Activated CD4-positive, CD25-positive, alpha-beta regulatory T cell (primary cell): ENCODE measurements around the gene BTC.
"Not testable (repeated sequence)": the region's sequence is repeated elsewhere in the genome, so short reads cannot be mapped to it uniquely, and the experiment has no call there.

Source experiments
- DNase-seq, 4 experiments: peaks; one replicate each; lab custom pipeline; 2025; lab: John Stamatoyannopoulos, UW

The BTC gene

GRCh38 chr4:74757136-74757535 lies 37.2 kb downstream of the BTC start:
- no peak for DNase-seq

- DNase-seq = no peak
Measured at GRCh38 chr4:74755486-74755885, 38.8 kb downstream of the BTC start.

GRCh38 chr4:74754218-74754617 lies 40.1 kb downstream of the BTC start:
- DNase-seq = no peak

DNA sequence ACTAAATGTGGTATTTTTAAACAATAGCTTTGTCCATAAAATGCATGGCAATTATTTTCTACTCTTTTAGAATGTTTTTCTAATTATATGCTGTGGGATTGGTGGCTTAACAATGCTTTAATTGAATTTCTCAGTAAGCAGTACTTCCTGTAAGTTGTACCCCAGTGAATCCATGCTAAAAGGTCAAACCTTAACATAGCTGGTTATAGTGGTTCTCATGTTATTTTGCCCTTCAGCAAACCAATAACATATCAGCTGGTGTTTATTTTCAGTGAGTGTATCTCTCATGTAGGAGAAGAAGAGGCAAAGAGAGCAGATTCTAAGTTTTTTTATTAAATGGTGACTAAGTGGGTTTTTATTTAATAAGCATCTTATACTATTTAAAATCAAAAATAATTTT lies 41.5 kb downstream of the BTC start:
- no peak for DNase-seq

- no peak for DNase-seq
Measured at GRCh38 chr4:74751856-74752255, 42.5 kb downstream of the BTC start.

DNA sequence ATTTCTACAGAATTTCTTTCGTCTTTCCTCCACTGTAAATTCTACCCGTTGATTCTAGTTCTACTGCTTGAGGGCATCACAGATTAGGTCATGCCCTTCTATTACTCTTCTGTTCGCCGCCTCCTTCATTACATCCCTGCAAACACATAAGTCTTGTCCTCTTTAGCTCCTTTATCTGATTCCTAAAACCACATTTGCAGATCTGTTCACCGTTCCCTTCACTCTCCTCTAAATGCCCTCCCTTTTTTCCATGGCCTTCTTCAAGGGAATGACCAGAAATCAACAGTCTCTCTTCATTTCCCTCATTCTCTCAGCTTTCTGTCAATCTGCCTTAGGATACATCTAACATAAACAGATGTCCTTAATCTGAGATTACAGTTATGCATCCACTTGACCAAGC lies 43.1 kb downstream of the BTC start:
- DNase-seq = no peak

DNA sequence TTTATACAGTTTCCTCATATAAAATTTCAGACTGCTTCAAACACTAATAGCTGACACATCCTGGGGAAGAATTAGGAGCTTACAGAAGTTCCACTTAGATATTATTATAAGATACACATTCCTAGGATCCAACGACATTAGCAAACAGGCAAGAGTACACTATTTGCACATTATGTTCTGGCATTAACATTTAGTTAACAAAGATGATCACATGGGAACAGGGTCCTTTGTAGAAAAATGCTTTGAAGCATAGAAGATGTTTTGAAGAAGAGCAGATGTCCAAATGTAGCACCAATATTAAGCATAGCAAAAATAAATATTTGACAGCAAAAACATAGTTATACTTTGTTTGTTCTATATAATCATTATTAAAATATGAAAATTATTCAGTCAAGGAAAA lies 52.1 kb downstream of the BTC start:
- no peak for DNase-seq

DNA sequence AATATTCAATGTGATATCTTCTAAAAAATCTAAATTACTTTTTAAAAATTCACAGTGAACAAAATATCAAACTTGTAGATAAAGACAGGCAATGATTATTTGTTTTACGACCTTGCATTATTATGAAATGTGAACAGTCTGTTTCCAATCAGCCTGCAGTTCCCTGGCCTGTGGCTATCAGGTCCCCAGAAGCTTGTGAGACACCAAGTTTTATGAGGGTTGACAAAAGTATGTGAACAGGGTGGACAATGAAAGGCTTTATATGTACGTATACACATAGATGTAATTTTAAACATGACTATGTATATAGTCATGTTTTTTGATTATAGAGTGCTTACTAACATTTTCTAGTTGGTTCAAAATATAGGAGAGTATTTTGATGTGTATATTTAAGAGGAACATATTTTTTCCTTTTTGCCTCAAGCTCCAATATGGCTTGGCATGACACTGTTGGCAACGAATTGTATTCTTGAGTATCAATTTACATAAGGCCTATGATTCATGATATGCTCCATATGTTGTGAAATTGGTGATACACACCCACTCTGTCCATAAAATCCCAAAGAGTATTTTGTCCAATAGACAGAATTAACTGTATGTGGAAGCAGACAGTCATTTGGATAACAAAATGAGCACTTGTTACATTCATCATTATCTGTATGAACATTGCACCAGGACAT lies 55.7 kb downstream of the BTC start:
- DNase-seq = no peak

- DNase-seq = no peak
Measured at GRCh38 chr4:74734995-74735394, 59.3 kb downstream of the BTC start.

- DNase-seq = no peak
Measured at GRCh38 chr4:74733756-74734155, 60.6 kb downstream of the BTC start.

GRCh38 chr4:74724979-74725378 lies 69.3 kb downstream of the BTC start:
- DNase-seq = no peak

DNA sequence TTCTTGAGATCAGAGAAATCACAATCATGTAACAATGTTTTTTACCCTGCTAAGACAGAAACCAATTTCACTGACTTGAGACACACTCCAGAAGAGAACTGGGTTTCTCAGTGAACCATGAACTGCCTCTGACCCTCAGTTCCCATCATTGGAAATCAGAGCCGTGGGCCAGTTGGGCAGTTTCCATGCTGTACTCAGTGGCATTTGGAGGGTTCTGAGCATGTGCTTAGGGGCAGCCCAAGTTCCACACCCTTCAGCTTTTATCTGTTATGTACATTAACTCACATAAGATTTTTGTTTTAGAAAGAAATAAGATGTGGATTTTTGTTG lies 77.9 kb downstream of the BTC start:
- DNase-seq = no peak

DNA sequence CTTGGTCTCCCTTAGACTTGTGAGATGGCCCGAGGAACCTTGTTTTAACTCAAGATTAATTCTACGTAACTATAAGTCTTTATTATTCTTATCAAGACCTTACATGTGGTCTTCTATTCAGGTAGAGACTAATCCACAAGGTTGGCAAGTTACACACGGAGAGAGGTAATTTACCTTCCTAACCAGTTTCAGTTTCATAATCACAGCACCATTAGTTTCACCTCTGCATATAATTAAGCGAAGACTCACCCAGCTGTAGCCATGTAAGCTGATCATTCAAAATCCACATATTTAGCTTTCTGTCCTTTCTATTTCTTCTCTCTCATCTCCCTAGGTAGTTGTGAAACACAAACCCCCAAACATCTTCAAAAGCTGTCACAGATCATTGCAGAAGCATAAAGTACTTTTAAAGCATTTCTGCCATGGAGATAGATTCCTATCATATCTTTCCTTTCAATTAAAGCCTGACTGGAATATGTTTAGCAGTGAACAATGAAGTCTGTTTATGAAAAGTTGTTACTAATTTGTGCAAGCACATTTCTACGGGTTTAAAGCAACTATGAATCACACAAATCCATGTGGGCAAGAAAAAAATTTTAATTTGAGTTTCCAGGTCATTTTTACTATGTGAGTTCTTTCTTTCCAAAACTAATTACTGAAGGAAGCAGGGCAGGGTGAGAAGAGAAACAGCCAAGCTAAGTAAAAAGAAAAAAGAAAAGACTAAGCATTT lies 78.5 kb downstream of the BTC start:
- no peak for DNase-seq

DNA sequence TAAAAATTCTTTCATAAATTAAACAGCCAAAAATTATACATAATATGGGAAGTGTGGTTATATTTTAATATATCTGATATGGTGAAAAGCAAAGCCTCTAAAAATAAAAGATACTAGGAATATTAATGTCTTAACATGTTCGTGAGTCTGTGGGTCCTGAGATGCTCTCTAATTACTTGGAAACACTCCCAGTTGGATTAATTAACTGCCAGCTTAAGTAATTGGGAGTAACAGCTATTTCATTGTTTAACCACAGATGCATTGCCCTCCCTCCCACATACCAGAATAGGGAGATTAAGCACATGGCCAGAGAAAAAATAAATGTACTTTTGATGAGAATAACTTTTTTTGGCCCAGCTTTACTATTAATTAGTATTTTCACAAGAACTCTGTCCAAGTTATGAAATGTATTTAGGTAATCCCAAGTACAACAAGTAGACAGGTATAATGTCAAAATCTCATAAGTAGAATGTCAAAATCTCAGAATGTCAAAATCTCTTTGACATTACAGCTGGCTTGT lies 79.7 kb downstream of the BTC start:
- DNase-seq = no peak

- DNase-seq = not testable (repeated sequence)
Measured at GRCh38 chr4:74708135-74708534, 86.2 kb downstream of the BTC start.
